Regular cardiac myocyte (primary cell): Measurements from ENCODE around the gene CXXC1. TPM values are rescaled to one million over a fixed set of nuclear protein-coding genes. Genes with fewer than 3 reads are reported as not detected.

Experiments used
- total RNA-seq: library from RNA; depleted of rRNA; stranded (reverse); fragments of >200 nt; gene quantifications from 2 replicates; pipeline ENCODE4 v1.2.3, GENCODE V29; 2014

CXXC1 gene
- total RNA-seq = 24.5 and 61.7 TPM in 2 replicates

GRCh38 chr18:50287441-50288347 is at the start of gene CXXC1:
Gene CXXC1 (minus strand): TSS chr18:50287692. CDS start chr18:50287589, 103 bp downstream.

GRCh38 chr18:50281295-50281971 is 6.1 kb downstream of the CXXC1 start, which contains the start of gene MBD1:
Gene MBD1 (minus strand): TSS chr18:50281523. CDS start chr18:50279992, 1,531 bp downstream.

GRCh38 chr18:50266248-50266704 is 21.2 kb downstream of the CXXC1 start, which contains the start of gene CFAP53:
Gene CFAP53 (minus strand): TSS chr18:50266495. CDS start chr18:50266404, 91 bp downstream.

Other genes with a start within 250 kb of the CXXC1 start
- gene MYO5B, start 92.5 kb downstream of the CXXC1 start, total RNA-seq = 0.28 and 0.38 TPM in 2 replicates
- gene CFAP53, start 21.2 kb downstream of the CXXC1 start, total RNA-seq = under 0.01 and 0.85 TPM in 2 replicates
- gene MBD1, start 6.2 kb downstream of the CXXC1 start, total RNA-seq = 56.0 and 59.5 TPM in 2 replicates
- gene SKA1, start 87.4 kb upstream of the CXXC1 start, total RNA-seq = 2.8 and 19.6 TPM in 2 replicates